HG03159 (cell line): ENCODE results near the gene NRCAM.
A peak's percentile ranks its signal among the peaks of the same experiment; 100 is the strongest.

Experiments
- ATAC-seq: cut with Tn5 transposase; IDR thresholded peaks from one replicate; pipeline ENCODE4 v1.9.1; 2021; ENCODE audit warnings: mild to moderate bottlenecking, moderate library complexity; ENCODE audit not compliant: unreplicated experiment

NRCAM gene

DNA sequence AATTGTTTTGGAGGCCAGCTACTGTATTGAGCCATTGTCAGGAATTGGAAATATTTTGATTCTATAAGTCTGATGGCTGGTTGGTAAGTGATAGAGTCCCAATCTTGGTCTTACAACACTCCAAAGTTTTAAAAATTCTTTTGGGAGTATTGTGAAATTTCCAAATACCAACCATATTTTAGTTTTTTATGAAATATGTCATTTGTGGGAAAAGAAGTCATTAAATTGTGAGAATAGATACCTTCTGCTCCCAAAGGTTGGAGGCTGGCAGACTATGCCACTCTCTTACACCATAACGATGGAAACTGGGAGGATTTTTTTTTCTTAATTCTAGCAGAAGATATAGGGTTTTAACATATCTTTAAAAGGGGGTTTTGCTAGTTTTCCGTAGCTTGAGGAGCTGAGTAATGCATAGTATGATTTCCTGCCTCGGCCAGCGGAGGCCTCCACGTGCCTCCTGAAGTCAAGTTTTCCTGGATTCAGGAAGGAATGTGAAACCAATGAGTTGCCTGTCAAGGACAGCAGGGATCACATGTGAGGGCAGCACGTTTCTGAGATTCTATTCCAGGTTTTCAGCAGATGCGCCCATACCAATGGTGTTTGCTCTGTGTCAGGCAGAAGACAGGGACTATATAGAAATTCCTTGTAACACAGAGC is 233.9 kb downstream of the NRCAM start:
- ATAC-seq = no peak

- ATAC-seq = peak; percentile 81
These were observed 244.6 kb downstream of the NRCAM start for GRCh38 chr7:108211382-108212201.

- no peak for ATAC-seq
These were observed 245.4 kb downstream of the NRCAM start for GRCh38 chr7:108210796-108211195.

- no peak for ATAC-seq
These were observed 250.9 kb downstream of the NRCAM start for GRCh38 chr7:108205311-108205710.

- ATAC-seq = no peak
These were observed 251.9 kb downstream of the NRCAM start for GRCh38 chr7:108204281-108204796.

DNA sequence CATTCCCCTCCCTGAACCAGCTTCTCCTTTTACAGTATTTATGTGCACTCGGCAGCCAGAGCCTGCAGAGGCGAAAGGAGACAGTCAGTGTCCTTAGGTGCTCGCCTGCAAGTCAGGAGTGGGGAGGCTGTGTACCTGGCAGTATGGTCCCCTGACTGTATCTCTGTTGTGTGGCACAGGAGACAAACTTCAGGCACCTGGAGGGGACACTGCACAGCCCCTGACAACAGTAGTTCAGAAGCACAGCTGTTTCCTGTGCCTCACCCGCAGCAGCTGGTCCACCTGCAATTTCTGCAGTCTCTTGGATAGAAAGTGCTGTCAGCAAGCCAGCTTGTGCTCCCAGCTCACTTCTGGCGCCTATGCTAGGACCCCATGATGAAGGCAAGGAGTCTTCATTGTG is 252.7 kb downstream of the NRCAM start:
- peak; percentile 92 for ATAC-seq

GRCh38 chr7:108202743-108203142 is 253.5 kb downstream of the NRCAM start:
- no peak for ATAC-seq

DNA sequence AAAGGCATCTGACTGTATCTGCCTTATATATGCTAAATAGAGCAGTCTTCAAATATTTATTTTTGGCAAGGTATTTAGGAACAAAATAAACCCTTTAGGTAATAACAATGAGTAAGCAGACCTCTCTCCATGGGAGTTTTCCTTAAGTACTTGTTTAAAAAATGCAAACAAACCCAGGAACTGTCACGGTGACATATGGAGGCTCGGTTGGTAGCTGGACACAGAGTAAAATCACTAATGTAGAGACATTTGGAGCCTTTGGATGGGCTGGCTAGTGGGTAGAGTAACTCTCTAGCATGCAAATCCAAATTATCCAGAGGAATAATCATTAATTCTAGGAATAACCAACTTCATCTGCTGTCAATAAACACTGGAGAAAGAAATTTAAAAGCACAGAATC is 254.5 kb downstream of the NRCAM start:
- no peak for ATAC-seq

GRCh38 chr7:108200326-108200725 is 255.9 kb downstream of the NRCAM start:
- no peak for ATAC-seq

DNA sequence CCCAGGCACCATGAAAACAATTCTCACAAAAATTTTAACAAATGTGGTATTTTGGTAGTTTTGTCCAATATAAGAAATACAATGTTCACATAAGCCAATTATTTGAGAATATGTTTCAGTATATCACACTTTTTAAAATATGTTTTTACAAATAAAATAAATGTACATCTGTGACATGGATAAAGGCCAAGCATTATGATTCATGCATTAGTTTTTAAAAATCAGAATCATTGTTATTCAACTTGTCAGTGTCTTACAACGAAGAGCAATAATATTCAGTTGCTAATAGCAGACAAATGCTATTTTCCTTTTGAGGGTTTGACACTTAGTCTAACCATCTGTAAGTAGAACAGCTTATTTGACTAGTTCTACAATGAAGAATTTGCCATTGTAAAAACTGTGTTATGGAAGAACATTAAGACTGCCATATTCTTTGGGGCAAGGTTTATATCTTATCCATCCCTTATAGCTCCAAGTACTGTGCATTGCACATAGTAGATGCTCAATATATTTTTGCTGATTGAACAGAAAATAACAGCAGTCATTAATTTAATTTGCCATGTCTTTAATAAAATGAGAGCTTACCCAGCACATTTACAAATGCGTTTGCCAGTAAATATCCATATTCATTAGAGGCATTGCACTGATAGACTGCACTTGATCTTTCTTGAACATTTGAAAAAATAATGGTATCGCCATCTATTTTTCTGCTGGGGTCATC is 258.7 kb downstream of the NRCAM start:
- no peak for ATAC-seq

- ATAC-seq = no peak
These were observed 260.2 kb downstream of the NRCAM start for GRCh38 chr7:108196004-108196403.

DNA sequence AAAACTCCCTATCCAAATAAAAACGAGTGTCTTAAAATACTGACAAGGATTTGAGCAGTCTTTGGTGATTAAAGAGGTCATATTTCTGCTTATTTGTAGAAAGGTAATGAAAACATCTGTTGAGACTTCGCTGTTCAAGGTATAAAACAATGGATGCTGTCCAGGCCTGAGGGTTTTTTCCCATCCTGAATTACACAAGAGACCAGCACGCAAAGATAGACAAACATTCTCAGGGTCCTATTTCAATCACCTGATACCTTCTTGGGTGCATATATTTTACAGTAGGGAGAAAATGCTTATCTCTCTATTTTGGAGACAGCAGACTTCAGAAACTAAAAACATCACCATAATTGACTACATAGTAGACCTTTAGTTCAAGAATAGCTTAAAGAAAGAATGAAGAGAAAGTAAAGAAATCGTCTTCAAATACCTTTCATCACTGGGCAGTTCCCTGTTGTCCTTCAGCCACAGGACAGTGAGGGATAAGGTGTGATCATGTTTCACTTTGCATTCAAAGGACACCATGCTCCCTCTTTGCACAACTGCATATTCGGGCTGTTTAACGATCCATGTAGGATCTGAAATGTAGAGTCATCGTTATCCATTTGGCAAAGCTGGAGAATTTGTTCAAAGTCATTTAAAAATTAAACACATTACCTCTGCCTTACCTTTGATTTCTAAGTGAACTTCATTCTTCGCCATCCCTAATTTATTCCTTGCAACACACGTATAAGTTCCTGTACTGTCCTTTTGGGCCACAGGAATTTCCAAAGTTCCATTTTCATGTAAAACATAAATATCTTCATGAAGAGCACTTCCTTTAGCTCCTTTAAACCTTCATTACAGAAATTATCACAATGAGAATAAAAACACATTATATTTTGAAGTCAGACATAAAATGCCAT is 262.4 kb downstream of the NRCAM start:
- no peak for ATAC-seq

- no peak for ATAC-seq
These were observed 265.3 kb downstream of the NRCAM start for GRCh38 chr7:108190891-108191290.

GRCh38 chr7:108189733-108190388 is 266.4 kb downstream of the NRCAM start:
- ATAC-seq = peak; percentile 94

GRCh38 chr7:108188724-108189123 is 267.5 kb downstream of the NRCAM start:
- ATAC-seq = no peak

DNA sequence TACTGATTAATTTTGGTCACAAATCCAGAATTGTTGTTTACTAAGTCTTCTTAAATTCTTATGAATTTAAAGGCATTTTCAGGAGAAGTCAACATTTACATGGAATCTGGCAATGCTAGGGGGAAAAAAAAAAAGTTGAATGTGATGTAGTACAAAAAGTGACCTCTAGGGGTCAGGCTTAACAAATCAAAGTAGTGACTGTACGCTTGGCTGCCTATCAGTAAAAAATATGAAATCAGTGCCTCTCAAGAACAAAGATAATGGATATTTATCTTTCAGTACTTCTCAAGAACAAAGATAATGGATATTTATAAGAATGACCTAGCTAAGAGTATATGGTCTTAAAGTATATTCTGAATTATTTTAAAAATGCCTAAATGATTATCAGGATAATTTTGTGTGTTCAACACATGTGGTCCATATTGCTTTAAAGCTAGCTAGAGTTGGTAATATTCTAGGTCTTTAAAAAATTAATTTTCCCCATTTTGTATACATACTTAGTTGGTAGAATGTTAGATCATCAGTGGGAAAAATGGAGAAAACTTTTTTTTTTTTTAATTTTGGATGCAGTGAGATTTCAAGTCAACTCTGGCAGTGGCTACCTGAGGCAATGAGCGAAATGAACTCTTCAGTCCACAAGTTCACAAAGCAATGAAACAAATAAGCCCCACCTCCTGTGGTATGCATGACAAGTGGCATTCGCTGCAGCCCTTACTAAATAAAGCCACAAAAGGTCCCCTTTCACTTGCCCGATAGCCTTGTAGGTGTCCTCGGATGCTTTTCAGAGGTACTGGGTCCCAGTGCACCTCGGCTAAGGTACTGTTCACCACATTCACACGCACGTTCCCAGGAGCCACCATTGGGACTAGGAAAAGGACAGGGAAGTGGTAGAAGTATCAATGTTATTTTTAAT is 274.9 kb downstream of the NRCAM start:
- ATAC-seq = peak; percentile 68

DNA sequence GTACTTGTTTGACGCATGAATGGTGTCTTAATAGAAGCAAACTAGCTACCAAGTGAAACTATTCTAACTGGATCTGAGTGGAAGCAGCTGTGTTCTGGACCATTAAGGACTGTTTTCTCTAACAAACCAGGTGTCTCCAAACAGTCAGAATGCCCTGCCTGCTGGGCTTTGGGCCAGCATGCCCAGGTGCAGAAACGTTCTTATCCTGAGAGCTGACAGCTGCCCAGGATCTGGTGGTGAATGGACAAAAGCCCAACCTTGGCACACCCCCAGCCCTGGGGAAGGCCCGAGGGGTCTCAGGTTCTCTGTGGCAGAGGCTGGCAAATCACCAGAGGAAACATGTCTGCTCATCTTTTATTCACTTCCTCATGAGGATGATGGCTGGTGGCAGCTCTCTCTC is 277.8 kb downstream of the NRCAM start:
- no peak for ATAC-seq

- no peak for ATAC-seq
These were observed 285.1 kb downstream of the NRCAM start for GRCh38 chr7:108171164-108171563.

GRCh38 chr7:108170251-108170650 is 286.0 kb downstream of the NRCAM start:
- ATAC-seq = no peak
